GM12864 (cell line): Measurements from ENCODE around the gene DEPP1.
A peak's percentile ranks its signal among the peaks of the same experiment; 100 is the strongest.

Source experiments
- DNase-seq: peaks from one replicate; pipeline ENCODE4 v3.0.0-alpha.2; 2011; ENCODE audit warnings: low read depth
- H3K4me3 ChIP-seq: 2 replicates; pipeline ENCODE4 v1.5.1; 2011; ENCODE audit warnings: mild to moderate bottlenecking, low read depth, low read length, control low read depth
- TF ChIP-seq, protein P1 (sequence below): IDR thresholded peaks from 2 replicates; pipeline ENCODE4 v1.5.1; 2011; ENCODE audit warnings: low read depth, mild to moderate bottlenecking, moderate library complexity, low read length, control low read depth, inconsistent platforms; ENCODE audit errors: missing control alignments

DEPP1 gene

DNA sequence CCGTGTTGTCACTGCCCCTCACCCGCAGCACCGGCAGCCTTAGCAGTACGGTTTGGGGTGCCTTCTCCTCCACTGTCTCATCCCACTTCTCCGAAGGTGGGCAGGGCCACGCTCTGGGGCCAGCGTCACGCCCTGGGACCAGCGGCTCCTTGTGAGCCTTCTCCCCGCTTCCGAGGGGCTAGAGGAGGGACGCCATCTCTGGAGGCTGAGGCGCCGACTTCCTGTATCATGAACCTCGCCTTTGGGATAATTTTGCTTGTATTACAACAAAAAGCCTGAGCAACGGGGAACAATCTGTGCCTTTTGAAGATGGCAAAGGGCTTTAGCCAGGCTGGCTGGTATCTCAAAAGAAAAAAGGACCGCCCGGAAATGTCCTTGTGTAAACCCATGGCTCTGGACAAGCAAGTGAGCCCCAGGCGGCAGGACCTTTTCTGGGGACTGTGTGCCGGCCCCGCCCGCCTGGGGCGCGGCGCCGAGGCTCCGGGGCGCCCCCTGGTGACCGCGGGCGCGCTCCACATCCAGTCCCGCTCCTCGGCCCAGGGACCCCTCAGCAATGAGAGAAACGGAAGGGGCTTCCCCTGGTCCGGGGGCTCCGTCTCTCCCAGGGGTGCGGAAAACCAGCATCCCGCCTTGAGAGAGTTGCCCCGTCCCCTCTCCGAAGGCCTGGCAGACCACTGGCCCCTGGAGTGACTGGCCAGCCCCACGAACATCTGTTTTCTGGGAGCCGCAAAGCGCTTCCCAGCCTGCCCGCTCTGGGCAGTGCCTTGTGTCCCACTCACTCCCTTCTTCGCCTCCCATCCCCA lies 3.8 kb downstream of the DEPP1 start:
- TF ChIP-seq, protein P1, sequence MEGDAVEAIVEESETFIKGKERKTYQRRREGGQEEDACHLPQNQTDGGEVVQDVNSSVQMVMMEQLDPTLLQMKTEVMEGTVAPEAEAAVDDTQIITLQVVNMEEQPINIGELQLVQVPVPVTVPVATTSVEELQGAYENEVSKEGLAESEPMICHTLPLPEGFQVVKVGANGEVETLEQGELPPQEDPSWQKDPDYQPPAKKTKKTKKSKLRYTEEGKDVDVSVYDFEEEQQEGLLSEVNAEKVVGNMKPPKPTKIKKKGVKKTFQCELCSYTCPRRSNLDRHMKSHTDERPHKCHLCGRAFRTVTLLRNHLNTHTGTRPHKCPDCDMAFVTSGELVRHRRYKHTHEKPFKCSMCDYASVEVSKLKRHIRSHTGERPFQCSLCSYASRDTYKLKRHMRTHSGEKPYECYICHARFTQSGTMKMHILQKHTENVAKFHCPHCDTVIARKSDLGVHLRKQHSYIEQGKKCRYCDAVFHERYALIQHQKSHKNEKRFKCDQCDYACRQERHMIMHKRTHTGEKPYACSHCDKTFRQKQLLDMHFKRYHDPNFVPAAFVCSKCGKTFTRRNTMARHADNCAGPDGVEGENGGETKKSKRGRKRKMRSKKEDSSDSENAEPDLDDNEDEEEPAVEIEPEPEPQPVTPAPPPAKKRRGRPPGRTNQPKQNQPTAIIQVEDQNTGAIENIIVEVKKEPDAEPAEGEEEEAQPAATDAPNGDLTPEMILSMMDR = peak; percentile 85
- H3K4me3 ChIP-seq = peak overlapping the region; percentile 55
- DNase-seq = no peak

DNA sequence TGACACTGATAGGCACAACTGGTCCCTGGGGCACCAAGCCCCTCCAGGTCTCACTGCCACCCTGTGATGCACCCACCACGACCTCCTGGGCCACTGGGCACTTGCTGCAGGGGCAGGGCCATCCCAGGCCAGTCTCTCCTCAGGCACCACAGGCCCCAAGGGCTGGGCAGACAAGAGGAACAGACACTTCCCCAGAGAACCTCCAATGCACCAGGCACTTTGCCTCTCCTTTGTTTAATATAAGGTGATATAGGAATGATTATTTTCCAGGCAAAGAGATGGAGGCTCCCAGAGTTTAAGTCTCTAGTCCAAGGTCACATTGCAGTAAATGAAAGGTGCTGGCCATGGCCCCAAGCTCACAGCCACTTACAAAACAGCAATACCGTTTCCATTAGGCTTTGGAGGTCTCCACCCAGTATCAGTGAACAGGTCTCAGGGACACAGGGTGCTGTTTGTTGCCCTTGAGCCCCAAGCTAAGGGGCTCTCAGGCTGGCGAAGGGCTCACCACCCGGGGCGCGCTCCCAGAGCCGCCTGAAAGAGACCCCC lies 4.5 kb downstream of the DEPP1 start:
- TF ChIP-seq, protein P1 = no peak
- H3K4me3 ChIP-seq = peak overlapping the region; percentile 55
- DNase-seq = no peak

DNA sequence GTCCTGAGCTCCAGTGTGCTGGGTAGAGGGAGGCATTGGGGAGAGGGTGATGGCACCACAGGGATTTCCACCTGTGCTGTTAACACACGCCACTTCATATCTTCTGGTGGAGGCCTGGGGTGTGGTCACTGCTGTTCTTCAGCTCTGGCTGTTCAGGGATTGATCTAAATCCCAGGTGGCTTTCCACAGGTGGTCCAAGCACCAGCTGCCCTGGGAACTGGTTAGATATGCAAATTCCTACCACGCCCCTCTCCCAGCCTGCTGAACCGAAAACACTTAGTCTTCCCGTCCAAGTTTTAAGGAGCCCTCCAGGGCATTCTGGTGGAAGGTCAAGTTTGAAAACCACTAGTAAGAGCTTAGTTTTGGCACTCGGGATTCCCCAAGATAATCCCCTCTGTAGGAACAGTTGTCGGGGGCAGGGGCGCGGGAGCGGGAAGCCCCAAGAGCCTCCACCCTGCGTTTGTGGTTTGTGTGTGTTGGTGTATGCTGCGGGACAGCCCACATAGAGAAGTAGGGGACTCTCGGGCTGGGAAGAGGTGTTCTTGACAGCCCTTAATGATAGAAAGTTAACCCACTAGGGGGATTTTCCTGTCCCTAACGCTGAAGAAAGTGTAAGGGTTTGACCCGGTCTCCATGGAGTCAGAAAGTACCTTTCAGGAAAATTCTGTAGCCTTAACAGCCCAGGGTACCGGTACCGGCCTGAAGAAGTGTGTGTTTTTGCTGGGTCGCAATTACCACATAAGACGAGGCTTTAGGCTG lies 5.1 kb downstream of the DEPP1 start:
- TF ChIP-seq, protein P1 = no peak
- no peak for DNase-seq
- H3K4me3 ChIP-seq = peak overlapping the region; percentile 9; the same call in 1 of the 2 replicates

DNA sequence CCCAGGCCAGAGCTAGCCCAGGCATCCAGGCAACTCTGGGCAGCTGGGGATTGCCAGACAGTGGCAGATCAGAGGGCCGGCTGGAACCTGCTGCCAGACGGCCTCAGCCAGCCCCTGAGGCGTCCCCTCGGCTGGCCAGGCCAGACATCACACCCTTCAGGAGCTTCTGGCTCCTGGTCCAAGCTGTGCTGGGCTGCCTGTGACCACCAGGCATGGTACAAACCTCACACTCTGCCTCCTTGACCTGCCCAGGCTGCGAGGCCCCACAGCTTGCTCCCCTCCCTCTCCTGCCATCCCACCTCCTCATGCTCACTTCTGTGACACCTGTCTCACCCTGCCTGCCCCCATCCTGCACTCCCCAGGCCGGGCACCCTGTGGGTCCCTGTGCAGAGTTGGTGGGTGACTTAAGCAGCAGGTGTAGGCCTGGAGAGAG lies 5.7 kb downstream of the DEPP1 start:
- TF ChIP-seq, protein P1 = no peak

DNA sequence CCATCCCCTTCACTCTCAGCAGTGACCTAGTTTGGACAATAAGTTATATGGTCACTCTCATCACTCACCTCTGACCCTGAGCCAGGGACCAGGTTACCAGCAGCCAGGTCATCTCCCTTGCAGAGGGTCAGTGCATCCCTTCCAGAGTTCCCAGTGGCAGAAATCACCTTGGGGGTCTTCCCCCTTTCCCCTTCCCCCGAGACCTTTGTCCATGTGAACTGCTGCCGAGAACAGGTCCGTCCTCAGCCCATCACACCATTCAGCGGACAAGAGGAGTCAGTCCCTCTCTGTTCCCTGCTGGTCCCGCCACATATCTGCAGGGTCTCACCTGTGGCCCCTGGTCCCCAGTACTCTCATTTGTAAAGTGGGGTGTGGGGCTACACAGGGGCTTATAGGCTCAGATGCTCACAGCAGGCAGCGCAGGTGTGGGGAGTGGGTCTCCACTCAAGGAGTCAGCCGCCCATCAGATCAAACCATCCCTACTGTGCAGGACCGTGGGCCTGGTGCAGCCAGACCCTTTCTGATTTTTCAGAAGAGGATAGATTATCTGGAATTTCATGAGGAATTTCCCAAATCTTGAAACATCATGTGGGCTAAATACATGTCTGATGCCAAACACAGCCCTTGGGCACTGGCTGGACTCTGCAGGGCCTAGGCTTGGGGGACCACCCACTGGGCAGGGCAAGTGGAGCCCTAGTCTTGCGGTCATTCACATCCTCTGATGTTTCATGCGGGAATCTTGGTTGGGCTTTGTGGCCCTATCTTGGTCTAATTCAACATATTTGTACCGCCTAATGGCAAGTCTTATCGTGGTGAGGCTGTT lies 6.5 kb downstream of the DEPP1 start:
- H3K4me3 ChIP-seq = no peak overlapping the region
- TF ChIP-seq, protein P1 = no peak
- no peak for DNase-seq

More for the DNA sequence above, 5.7 kb downstream of the DEPP1 start:
- no peak overlapping the region for H3K4me3 ChIP-seq
- no peak for DNase-seq

DNA sequence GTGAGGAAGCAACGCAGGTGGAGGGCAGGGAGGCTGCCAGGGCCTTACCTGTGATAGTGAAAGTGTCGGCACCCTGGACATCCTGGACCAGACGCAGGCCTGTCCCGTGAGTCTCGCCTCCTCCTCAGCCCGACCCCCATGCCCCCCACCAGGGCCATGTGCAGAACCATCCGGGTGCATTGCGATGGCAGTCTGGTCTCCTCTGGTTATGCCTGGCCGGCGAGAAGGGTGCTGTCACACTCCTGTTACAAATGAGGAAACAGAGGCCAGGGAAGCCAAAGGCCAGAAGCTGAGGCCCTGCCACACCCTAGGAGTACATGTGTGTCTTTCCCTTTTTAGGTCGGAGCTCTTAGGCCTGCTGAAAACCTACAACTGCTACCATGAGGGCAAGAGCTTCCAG lies 7.2 kb downstream of the DEPP1 start:
- no peak overlapping the region for H3K4me3 ChIP-seq
- TF ChIP-seq, protein P1 = no peak
- no peak for DNase-seq
